Lung microvascular endothelial cell (primary cell): ENCODE results near the gene ATP8A2. TPM values are rescaled to one million over a fixed set of nuclear protein-coding genes. Genes with fewer than 3 reads are reported as not detected.
"Not testable (repeated sequence)": the region's sequence is repeated elsewhere in the genome, so short reads cannot be mapped to it uniquely, and the experiment has no call there.

Source experiments
- DNase-seq, 2 donors: peaks; one replicate each; pipeline versions ENCODE4 v3.0.0 to v3.0.0-alpha.2; 2010; ENCODE audit warnings: low read depth in 2 of 2
- total RNA-seq: library from RNA; depleted of rRNA; stranded (reverse); fragments of >200 nt; gene quantifications from 2 replicates; pipeline ENCODE4 v1.2.1, GENCODE V29; 2014

Gene ATP8A2
- total RNA-seq, 1 donor from 2014 or later: under 0.01 TPM

GRCh38 chr13:25541434-25542123, 169.8 kb downstream of the ATP8A2 start:
- DNase-seq: no peak

GRCh38 chr13:25548991-25549390, 177.2 kb downstream of the ATP8A2 start:
- DNase-seq: not testable (repeated sequence)

GRCh38 chr13:25561812-25562211, 190.0 kb downstream of the ATP8A2 start:
- no peak for DNase-seq

- no peak for DNase-seq
These were observed 198.4 kb downstream of the ATP8A2 start for GRCh38 chr13:25570185-25570584.

- no peak for DNase-seq
These were observed 199.5 kb downstream of the ATP8A2 start for GRCh38 chr13:25571237-25571636.

GRCh38 chr13:25572171-25572570, 200.4 kb downstream of the ATP8A2 start:
- not testable (repeated sequence) for DNase-seq

GRCh38 chr13:25574437-25575411, 202.9 kb downstream of the ATP8A2 start:
- DNase-seq: peak; percentile 82 to 86

- no peak for DNase-seq
These were observed 203.8 kb downstream of the ATP8A2 start for GRCh38 chr13:25575562-25575961.

- no peak for DNase-seq
These were observed 206.8 kb downstream of the ATP8A2 start for GRCh38 chr13:25578526-25578925.

GRCh38 chr13:25579221-25579620, 207.4 kb downstream of the ATP8A2 start:
- DNase-seq: no peak

GRCh38 chr13:25581351-25581750, 209.6 kb downstream of the ATP8A2 start:
- DNase-seq: no peak

GRCh38 chr13:25584087-25584486, 212.3 kb downstream of the ATP8A2 start:
- no peak for DNase-seq

GRCh38 chr13:25585000-25585399, 213.2 kb downstream of the ATP8A2 start:
- no peak for DNase-seq

GRCh38 chr13:25587326-25587980, 215.7 kb downstream of the ATP8A2 start:
- DNase-seq: no peak

- no peak for DNase-seq
These were observed 216.7 kb downstream of the ATP8A2 start for GRCh38 chr13:25588336-25589060.

GRCh38 chr13:25598421-25598820, 226.6 kb downstream of the ATP8A2 start:
- DNase-seq: no peak

- DNase-seq: no peak
These were observed 230.4 kb downstream of the ATP8A2 start for GRCh38 chr13:25602176-25602575.

GRCh38 chr13:25604106-25604505, 232.3 kb downstream of the ATP8A2 start:
- no peak for DNase-seq

GRCh38 chr13:25607096-25607495, 235.3 kb downstream of the ATP8A2 start:
- no peak for DNase-seq

GRCh38 chr13:25608181-25608580, 236.4 kb downstream of the ATP8A2 start:
- no peak for DNase-seq

- no peak for DNase-seq
These were observed 244.9 kb downstream of the ATP8A2 start for GRCh38 chr13:25616674-25617073.
